SK-N-SH treated with all-trans-retinoic acid at 6 μM for 48 hours (cell line): ENCODE results near the gene TMUB1.

Source experiments
- ATAC-seq: fragments of 200-7000 bp; cut with Tn5 transposase; 3 replicates; pipeline ENCODE4 v1.9.1; 2020; ENCODE audit warnings: mild to moderate bottlenecking, moderate library complexity
- BACH2 ChIP-seq: fragments of 250-450 bp; sonication (Bioruptor Pico); IDR thresholded peaks from 2 replicates; pipeline ENCODE4 v1.9.0; 2021; ENCODE audit warnings: mild to moderate bottlenecking, borderline replicate concordance
- CREB5 ChIP-seq: fragments of 250-450 bp; sonication (Bioruptor Pico); IDR thresholded peaks from 2 replicates; pipeline ENCODE4 v1.5.1; 2020; ENCODE audit warnings: low read depth, mild to moderate bottlenecking, moderate library complexity
- CSDC2 ChIP-seq: fragments of 250-450 bp; sonication (Bioruptor Pico); IDR thresholded peaks from 2 replicates; pipeline ENCODE4 v1.5.0; 2020; ENCODE audit warnings: mild to moderate bottlenecking, moderate library complexity
- CSRNP3 ChIP-seq: fragments of 250-450 bp; sonication (Bioruptor Pico); IDR thresholded peaks from 2 replicates; pipeline ENCODE4 v1.5.1; 2021; ENCODE audit warnings: mild to moderate bottlenecking, moderate library complexity
- GLIS3 ChIP-seq: fragments of 250-450 bp; sonication (Bioruptor Pico); IDR thresholded peaks from 2 replicates; pipeline ENCODE4 v1.5.0; 2020; ENCODE audit warnings: mild to moderate bottlenecking, moderate library complexity
- ISL1 ChIP-seq: fragments of 250-450 bp; sonication (Bioruptor Pico); IDR thresholded peaks from 2 replicates; pipeline ENCODE4 v2.1.2; 2022; ENCODE audit warnings: mild to moderate bottlenecking, moderate library complexity
- OSR1 ChIP-seq: fragments of 250-450 bp; sonication (Bioruptor Pico); IDR thresholded peaks from 2 replicates; pipeline ENCODE4 v1.8.0; 2022; ENCODE audit warnings: moderate library complexity, mild to moderate bottlenecking, inconsistent platforms
- PATZ1 ChIP-seq: fragments of 250-450 bp; sonication (Bioruptor Pico); IDR thresholded peaks from 2 replicates; pipeline ENCODE4 v1.8.0; 2020; ENCODE audit warnings: mild to moderate bottlenecking, moderate library complexity, borderline replicate concordance
- PPARA ChIP-seq: fragments of 250-450 bp; sonication (Bioruptor Pico); IDR thresholded peaks from 2 replicates; pipeline ENCODE4 v1.5.0; 2020; ENCODE audit warnings: mild to moderate bottlenecking, borderline replicate concordance
- RARB ChIP-seq: fragments of 250-450 bp; sonication (Bioruptor Pico); IDR thresholded peaks from 2 replicates; pipeline ENCODE4 v1.8.0; 2021; ENCODE audit warnings: mild to moderate bottlenecking, moderate library complexity
- SNAI2 ChIP-seq: fragments of 250-450 bp; sonication (Bioruptor Pico); IDR thresholded peaks from 2 replicates; pipeline ENCODE4 v1.5.0; 2020; ENCODE audit warnings: mild to moderate bottlenecking, moderate library complexity
- TCF4 ChIP-seq: fragments of 250-450 bp; sonication (Bioruptor Pico); IDR thresholded peaks from 2 replicates; pipeline ENCODE4 v1.8.0; 2021; ENCODE audit warnings: mild to moderate bottlenecking, moderate library complexity, borderline replicate concordance
- TOX ChIP-seq: fragments of 250-450 bp; sonication (Bioruptor Pico); IDR thresholded peaks from 2 replicates; pipeline ENCODE4 v1.8.0; 2021; ENCODE audit warnings: mild to moderate bottlenecking, moderate library complexity, borderline replicate concordance
- ZC3H10 ChIP-seq: fragments of 250-450 bp; sonication (Bioruptor Pico); IDR thresholded peaks from 2 replicates; pipeline ENCODE4 v1.5.1; 2021; ENCODE audit warnings: mild to moderate bottlenecking, moderate library complexity
- ZFP3 ChIP-seq: fragments of 250-450 bp; sonication (Bioruptor Pico); IDR thresholded peaks from 2 replicates; pipeline ENCODE4 v1.5.0; 2020; ENCODE audit warnings: mild to moderate bottlenecking, moderate library complexity
- ZFP30 ChIP-seq: fragments of 450-650 bp; formaldehyde crosslinking; IDR thresholded peaks from 2 replicates; pipeline ENCODE4 v1.5.0; 2022; ENCODE audit warnings: mild to moderate bottlenecking, moderate library complexity
- ZNF565 ChIP-seq: fragments of 450-650 bp; formaldehyde crosslinking; conservative IDR thresholded peaks from 2 replicates; pipeline ENCODE4 v1.5.0; 2020; ENCODE audit warnings: low read depth, mild to moderate bottlenecking, moderate library complexity
- ZNF70 ChIP-seq: fragments of 450-650 bp; formaldehyde crosslinking; IDR thresholded peaks from 2 replicates; pipeline ENCODE4 v1.5.0; 2020; ENCODE audit warnings: mild to moderate bottlenecking, moderate library complexity
- ZNF8 ChIP-seq: fragments of 450-650 bp; formaldehyde crosslinking; IDR thresholded peaks from 2 replicates; pipeline ENCODE4 v1.5.0; 2020; ENCODE audit warnings: mild to moderate bottlenecking, moderate library complexity
- TF ChIP-seq, protein P1 (sequence below): fragments of 250-450 bp; sonication (Bioruptor Pico); IDR thresholded peaks from 2 replicates; pipeline ENCODE4 v1.8.0; 2021; ENCODE audit warnings: low read depth, mild to moderate bottlenecking, moderate library complexity, borderline replicate concordance
- TF ChIP-seq, protein P2 (sequence below): fragments of 250-450 bp; sonication (Bioruptor Pico); IDR thresholded peaks from 2 replicates; pipeline ENCODE4 v1.5.0; 2020; ENCODE audit warnings: mild to moderate bottlenecking, moderate library complexity

TMUB1 gene

GRCh38 chr7:151094675-151095074 lies 11.4 kb upstream of the TMUB1 start (continued):
- TF ChIP-seq, protein P1, sequence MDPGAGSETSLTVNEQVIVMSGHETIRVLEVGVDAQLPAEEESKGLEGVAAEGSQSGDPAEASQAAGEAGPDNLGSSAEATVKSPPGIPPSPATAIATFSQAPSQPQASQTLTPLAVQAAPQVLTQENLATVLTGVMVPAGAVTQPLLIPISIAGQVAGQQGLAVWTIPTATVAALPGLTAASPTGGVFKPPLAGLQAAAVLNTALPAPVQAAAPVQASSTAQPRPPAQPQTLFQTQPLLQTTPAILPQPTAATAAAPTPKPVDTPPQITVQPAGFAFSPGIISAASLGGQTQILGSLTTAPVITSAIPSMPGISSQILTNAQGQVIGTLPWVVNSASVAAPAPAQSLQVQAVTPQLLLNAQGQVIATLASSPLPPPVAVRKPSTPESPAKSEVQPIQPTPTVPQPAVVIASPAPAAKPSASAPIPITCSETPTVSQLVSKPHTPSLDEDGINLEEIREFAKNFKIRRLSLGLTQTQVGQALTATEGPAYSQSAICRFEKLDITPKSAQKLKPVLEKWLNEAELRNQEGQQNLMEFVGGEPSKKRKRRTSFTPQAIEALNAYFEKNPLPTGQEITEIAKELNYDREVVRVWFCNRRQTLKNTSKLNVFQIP (CRISPR knock-in tag), result no peak
- TF ChIP-seq CSRNP3 (CRISPR knock-in tag), result no peak
- no peak for TF ChIP-seq TOX (CRISPR knock-in tag)
- no peak for TF ChIP-seq OSR1 (CRISPR knock-in tag)
- no peak for TF ChIP-seq ZFP30
- no peak for TF ChIP-seq ZNF70 (CRISPR knock-in tag)

- no peak for ATAC-seq
- TF ChIP-seq GLIS3 (CRISPR knock-in tag), result no peak
- TF ChIP-seq ZNF565 (CRISPR knock-in tag), result no peak
- no peak for TF ChIP-seq PATZ1
- no peak for TF ChIP-seq BACH2
- no peak for TF ChIP-seq SNAI2 (CRISPR knock-in tag)
- TF ChIP-seq CREB5 (CRISPR knock-in tag), result no peak
- no peak for TF ChIP-seq OSR1 (CRISPR knock-in tag)
- no peak for TF ChIP-seq ISL1 (CRISPR knock-in tag)
- TF ChIP-seq ZFP30, result no peak
- TF ChIP-seq RARB (CRISPR knock-in tag), result no peak
- TF ChIP-seq, all 23 proteins: peak for 0
These were observed 10.5 kb upstream of the TMUB1 start for GRCh38 chr7:151093748-151094147.

DNA sequence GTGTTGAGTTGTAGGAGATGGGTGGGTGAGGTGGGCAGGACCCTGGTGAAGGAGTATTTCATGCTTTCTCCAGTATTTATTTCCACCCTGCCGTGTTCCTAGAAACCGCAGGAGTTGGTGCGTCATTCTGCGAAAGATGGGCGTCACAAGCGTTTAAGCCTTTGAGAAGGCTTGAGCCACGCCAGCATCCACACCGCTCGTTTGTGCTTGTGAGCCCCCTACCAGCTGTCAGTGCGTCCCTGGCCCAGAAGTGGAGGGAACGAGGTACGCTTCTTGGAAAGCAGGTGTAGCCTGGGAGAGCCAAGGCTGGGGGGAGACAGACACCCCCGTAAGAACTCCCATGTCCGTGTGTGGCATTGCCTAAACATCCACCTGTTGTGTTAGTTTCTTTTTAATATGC lies 8.7 kb upstream of the TMUB1 start:
- TF ChIP-seq PPARA (CRISPR knock-in tag) (no peak), CSDC2 (CRISPR knock-in tag) (no peak), TCF4 (no peak), ZC3H10 (CRISPR knock-in tag) (no peak), SNAI2 (CRISPR knock-in tag) (no peak), GLIS3 (CRISPR knock-in tag) (no peak)
- ATAC-seq, result no peak

DNA sequence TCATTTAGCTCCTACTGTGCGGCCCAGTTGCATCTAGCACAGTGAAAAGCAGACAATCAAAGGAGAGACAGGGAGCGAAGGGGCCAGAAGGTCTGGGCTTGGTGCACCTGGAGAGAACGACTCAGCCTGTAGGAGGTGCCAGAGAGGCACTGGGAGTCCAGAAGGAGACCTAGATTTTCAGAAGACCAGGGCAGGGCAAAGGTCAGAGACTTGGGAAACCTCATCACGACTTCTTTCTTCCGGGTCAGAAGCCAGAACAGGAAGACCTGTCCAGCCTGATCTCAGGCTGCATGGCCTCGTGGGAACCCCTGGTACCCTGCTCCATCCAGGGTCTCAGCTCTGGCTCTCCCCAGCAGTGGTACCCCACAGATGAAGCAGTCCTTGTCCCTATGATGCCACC lies 8.1 kb upstream of the TMUB1 start:
- TF ChIP-seq ZFP3 (CRISPR knock-in tag), result no peak
- no peak for TF ChIP-seq TOX (CRISPR knock-in tag)
- no peak for TF ChIP-seq RARB (CRISPR knock-in tag)
- no peak for TF ChIP-seq ZC3H10 (CRISPR knock-in tag)
- no peak for TF ChIP-seq OSR1 (CRISPR knock-in tag)
- no peak for TF ChIP-seq CREB5 (CRISPR knock-in tag)
- TF ChIP-seq, protein P2, sequence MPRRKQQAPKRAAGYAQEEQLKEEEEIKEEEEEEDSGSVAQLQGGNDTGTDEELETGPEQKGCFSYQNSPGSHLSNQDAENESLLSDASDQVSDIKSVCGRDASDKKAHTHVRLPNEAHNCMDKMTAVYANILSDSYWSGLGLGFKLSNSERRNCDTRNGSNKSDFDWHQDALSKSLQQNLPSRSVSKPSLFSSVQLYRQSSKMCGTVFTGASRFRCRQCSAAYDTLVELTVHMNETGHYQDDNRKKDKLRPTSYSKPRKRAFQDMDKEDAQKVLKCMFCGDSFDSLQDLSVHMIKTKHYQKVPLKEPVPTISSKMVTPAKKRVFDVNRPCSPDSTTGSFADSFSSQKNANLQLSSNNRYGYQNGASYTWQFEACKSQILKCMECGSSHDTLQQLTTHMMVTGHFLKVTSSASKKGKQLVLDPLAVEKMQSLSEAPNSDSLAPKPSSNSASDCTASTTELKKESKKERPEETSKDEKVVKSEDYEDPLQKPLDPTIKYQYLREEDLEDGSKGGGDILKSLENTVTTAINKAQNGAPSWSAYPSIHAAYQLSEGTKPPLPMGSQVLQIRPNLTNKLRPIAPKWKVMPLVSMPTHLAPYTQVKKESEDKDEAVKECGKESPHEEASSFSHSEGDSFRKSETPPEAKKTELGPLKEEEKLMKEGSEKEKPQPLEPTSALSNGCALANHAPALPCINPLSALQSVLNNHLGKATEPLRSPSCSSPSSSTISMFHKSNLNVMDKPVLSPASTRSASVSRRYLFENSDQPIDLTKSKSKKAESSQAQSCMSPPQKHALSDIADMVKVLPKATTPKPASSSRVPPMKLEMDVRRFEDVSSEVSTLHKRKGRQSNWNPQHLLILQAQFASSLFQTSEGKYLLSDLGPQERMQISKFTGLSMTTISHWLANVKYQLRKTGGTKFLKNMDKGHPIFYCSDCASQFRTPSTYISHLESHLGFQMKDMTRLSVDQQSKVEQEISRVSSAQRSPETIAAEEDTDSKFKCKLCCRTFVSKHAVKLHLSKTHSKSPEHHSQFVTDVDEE (CRISPR knock-in tag), result no peak
- no peak for TF ChIP-seq CSRNP3 (CRISPR knock-in tag)
- no peak for TF ChIP-seq ZNF70 (CRISPR knock-in tag)
- no peak for TF ChIP-seq ZNF8 (CRISPR knock-in tag)
- TF ChIP-seq, protein P1 (CRISPR knock-in tag), result no peak
- TF ChIP-seq TCF4, result no peak
- TF ChIP-seq SNAI2 (CRISPR knock-in tag), result no peak
- no peak for TF ChIP-seq BACH2
- no peak for ATAC-seq
